GM20431 (cell line): ENCODE data around the gene CRYBA2.

ENCODE experiments used
- in situ Hi-C: fragments of 300-500 bp; cut with MseI, MboI; formaldehyde crosslinking; loops from one replicate; pipeline ENCODE4 v1.15.0; 2020; ENCODE audit warnings: low sequenced_read_pairs; ENCODE audit not compliant: unreplicated experiment

The CRYBA2 gene

DNA sequence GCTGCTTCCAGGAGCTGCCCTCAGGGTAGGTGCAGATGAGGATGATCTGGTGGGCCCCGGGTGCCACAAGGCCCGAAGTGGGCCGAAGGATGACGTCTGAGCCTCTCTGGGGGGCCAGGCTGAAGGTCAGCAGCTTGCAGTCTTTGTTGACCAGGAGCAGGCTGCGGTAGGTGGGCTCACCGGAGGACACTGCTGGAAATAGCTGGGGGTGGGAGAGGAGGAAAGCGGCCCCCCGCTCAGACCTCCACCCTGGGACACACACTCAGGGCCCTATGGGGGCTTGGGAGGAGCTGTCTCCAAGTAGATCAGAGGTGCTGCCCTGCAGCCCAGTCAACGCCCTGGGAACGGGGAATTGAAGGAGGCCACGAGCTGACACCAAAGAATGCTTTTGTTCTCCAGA lies 30.8 kb upstream of the CRYBA2 start:
- in situ Hi-C loops = no loop called here

DNA sequence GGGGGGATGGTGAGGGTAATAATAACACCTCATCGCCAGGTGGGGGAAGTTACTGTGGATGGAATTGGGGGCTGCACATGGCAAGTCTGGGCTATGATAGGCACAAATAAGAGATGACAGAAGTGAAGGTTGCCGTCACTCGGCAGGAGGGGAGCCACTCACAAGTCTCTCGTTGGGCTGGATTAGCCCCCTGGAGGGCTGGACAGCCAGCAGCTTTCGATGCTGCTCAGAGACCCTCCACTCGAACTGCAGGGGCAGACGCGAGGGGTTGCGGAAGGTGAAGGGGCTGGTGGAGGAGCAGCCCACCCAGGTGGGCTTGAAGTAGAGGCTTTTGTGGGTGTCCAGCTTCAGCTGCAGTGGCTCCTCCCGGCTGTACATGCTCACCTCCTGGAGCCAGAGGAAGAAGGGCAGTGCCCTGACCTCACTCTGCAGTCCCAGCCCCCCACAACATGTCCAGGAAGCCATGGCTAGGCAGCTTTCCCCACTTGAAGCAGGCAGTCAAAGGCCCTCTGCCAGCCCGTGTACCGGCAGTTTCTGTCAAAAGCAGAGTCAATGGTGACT lies 29.9 kb upstream of the CRYBA2 start:
- in situ Hi-C loops = no loop called here

DNA sequence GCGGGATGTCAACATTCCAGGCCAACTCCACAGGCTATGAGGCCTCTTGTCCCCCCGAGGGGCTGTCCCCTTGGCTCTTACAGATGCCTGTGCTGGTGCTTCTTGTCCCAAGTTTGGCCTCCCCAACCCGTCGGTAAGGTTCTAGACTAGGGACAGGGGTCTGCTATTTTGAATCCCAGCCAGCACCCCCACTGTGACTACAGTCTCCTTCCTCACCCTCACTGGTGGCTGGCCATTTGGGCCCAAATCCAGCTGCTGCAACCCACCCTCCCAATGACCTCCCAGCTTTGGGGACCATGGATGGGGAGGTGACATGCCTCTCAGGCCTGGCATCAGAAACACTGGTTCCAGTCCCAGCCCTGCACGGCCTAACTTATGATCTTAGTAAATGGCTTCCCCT lies 29.4 kb upstream of the CRYBA2 start:
- in situ Hi-C loops = no loop called here

DNA sequence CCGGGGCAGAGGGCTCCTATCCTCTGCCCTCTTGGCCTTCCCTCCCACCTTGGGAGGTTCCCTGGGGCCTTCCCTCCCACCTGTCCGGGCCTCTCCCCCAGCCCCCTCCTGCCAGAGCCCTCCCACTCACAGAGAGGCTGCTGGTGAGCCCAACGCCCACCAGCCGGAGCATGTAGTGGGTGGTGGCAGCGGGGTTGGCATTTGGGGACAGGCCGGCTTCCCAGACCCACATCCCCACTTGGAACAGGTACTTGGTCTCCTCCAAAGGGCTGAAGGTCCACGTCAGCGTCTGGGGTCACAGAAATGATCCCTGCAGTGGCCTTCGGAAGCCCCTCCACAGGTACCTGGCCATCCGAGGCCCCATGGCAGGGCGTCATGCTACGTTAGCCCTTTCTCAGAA lies 28.8 kb upstream of the CRYBA2 start:
- in situ Hi-C loops = no loop called here

DNA sequence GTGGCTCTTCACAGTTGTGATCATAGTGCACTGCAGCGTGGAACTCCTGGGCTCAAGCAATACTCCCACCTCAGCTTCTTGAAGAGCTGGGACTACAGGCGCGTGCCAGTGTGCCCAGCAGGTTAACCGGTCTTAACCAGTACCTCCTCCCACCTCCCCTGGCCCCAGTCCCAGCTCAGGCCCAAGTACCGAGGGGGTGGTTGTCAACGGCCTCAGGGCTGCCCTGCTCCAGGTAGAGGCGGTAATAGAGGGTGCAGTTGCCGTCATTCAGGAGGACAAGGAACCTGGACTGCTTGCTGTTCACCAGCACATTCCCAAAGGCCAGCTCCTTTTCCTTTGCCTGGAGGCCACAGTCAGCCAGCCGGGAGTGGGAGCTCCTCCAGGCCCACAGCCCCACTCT lies 28.4 kb upstream of the CRYBA2 start:
- in situ Hi-C loops = no loop called here

DNA sequence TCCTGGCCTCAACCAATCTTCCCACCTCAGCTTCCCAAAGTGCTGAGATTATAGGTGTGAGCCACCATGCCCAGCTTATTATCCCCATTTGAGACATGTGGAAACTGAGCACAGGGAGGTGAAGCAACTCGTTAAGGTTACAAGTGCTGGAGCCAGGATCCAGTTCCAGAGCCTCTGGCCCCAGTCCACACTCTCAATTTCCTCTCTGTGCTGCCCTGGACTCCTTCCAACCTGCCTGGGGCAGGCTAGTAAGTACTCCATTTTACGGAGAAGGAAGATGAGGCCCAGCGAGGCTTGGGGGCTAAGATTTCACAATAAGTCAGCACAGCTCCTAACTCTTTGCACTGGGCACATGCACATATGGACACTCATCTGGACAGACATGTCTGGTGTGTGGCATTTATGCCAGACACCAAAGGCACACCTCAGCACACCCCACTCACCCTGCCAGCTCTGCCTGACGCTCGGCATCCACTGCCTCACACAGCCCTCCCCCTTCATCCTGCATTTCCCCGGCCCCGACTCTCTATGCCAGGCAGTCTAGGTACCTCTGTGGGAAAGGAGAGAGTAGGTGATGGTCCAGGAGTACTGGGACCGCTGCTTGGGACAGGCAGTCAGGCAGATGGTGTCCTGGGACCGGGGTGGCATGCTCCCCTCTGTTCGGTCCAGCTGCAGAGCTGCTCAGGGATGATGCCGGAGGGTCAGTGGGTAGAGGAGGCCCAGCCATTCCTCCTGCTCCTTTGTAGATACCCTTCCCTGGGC lies 27.6 kb upstream of the CRYBA2 start:
- in situ Hi-C loops = no loop called here

DNA sequence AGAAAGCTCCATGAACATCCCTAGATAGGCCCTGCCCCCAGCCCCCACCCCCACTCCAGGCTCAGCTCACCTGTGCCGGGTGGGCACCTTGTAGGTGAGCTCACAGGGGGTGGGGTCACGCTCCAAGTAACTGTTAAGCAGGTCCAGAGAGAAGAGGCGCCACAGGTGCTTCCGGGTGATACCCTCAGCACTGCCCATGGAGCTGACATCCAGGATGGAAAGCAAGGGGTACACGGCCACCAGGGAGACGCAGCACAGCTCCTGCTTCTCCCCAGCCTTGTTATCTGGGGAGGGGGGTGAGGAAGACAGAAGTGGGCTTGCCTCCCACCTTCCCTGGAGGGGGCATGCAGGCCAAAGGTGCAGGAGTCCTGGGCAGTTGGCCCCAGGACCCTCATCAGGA lies 26.2 kb upstream of the CRYBA2 start:
- in situ Hi-C loops = no loop called here

DNA sequence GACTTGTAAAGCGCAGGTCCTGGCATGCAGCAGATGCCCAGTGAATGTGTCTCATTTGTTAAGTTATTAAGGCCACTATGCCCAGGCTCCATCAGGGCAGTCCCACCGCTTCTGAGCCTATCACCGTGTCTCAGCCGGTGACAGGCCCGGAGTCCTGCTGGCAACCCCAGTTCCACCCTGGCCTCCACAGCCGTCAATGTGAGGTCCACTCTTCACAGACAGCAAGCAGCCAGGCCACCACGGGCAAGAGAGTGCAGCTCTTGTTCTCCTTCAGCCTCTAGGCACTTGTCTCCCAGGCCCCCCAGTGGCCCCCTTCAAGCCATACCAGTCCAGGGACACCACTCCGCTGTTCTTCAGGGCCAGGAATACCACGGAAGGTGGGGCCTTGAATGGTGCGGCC lies 25.5 kb upstream of the CRYBA2 start:
- in situ Hi-C loops = no loop called here

DNA sequence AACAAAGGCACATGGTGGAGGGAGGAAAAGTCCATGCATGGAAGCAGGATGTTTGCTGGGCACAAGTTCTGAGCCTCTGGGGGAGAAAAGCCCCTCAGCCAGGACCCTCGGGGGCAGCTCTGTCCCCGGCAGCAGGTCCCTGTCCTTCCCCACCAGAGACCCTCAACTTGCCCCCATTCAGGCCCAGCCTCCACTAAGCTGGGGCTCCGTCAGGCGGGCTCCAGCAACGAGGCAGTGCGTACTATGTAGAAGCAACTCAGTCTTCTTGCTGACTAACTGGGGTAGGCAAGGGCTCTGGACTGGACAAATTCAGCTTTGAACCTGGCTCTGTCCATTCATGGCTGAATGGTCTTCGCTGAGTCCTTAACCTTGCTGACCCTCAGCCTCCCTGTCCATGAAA lies 25.1 kb upstream of the CRYBA2 start:
- in situ Hi-C loops = no loop called here

DNA sequence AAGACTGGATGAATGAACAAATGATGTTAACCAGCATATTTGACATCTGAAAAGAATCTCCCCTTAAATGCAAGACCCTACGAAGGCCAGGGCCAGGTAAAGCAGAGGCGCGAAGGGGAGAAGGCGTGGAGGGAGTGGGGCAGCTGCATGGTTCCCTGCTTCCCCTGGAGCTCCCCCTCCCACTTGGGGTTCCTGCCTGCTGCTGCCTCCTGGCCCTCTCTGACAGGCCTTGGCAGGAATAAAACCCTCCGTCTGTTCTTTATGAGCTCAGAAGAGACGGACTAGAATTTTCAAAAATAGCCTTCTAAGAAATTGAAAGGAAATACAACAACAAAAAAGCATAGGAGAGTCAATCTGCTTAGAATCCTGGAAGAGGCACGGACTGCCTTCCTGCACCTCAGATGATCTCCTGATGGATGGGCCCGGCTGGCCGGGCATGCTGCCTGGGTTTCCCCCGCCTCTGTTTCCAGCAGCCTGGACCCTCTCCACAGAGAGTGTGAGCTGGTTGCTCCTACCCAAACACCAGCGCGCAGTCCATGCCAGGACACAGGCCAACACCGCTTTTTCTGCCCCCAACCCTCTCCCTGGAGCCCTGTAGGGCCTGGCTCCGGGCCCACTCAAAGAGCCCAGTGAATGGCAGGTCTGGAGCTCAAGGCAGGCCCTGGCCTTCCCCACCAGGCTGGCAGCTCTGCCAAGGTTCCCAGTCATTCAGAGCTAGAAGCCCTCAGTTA lies 24.1 kb upstream of the CRYBA2 start:
- in situ Hi-C loops = no loop called here

DNA sequence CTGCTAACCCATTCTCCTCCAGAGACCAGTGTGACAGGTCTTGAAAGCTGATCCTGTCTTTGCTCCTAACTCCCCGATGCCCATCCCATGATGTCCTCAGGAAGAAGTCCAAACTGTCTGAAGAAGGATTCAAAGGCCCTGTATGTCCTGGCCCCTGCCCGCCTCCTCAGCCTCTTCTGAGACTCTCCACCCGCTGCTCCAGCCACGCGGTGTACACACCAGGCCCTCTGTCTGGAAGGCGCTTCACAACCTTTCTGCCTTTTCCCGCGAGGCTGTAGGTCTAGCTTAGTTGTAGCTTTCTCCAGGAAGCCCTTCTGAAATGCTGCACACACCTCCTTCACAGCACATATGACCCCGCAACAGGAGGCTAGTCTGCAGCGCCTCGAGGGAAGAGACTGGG lies 23.5 kb upstream of the CRYBA2 start:
- in situ Hi-C loops = no loop called here

DNA sequence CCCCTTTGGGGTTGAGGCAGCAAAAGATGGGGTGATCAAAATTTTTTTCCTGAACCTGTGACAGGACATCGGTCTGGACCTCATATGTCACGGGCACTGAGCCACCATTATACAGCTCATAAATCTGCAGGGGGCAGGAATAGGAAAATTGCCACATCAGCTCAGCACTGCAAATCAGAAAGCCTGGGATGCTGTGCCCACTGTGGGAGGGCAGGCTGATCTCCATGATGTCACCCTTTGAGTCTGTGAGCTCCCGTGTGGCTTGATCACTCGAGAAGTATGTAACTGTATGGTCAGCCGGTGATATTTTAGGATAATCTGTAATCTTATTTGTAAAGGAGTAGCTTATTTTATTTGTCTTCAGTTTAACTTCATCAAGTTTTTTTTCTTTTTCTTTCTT lies 17.7 kb upstream of the CRYBA2 start:
- in situ Hi-C loops = no loop called here

DNA sequence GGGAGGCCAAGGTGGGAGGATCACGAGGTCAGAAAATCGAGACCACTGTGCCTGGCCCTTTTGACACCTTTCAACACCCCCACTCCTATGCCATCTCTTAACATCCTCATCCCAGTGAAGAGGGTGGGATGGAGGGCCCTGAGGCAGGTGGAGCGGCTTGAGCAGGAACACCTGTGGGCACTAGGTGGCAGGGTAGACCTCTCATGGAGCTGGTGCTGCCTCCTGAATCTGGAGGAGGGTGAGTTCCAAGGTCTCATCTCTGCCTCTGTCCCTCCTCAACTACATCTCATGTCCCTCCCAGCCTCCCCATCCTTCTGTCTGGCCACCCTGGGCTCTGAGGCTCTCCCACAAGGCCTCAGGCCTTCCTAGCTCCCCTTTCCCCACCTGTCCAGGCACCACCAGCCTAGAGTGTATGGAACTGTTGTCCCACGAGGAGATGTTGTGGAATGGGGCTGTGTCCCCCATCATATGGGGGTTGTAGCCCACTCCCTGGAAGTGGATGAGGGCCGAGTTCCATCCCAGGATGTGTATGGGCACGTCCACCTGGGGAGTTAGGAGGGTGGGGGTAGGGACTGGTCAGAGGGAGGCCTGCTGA lies 17.0 kb upstream of the CRYBA2 start:
- in situ Hi-C loops = no loop called here

DNA sequence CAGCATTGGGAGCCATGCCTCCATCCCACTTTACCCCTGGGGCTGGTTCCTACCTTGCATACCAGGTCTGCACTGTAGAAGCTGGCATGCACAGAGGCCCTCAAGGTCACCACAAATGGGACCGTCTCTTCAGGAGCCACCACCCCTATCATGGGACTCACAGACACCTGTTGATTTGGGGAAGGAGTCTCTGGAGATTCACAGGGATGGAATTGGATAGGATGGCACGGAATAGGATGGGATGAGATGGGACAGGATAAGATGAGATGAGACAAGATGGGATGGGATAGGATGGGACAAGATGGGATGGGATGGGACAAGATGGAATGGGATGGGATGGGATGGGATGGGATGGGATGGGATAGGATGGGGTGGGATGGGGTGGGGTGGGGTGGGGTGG lies 16.1 kb upstream of the CRYBA2 start:
- in situ Hi-C loops = no loop called here

DNA sequence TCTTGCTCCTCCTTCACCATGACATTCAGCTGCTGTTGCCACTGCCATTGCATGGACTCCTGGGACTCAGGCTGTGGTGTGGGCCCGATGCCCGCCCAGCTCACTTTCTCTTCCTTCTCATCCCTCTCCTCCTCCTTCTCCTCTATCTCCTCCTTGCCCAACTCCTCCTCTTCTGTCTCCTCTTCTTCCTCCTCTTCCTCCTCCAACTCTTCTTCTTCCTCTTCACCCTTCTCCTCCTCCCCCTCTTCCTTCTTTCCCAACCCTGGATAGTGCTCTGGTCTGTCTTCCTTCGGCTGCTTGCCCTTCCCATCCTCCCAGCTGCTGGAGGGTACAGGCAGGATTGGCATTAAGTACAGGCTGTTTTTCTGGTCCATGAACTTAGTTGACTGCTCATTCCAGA lies 10.8 kb upstream of the CRYBA2 start:
- in situ Hi-C loops = no loop called here

DNA sequence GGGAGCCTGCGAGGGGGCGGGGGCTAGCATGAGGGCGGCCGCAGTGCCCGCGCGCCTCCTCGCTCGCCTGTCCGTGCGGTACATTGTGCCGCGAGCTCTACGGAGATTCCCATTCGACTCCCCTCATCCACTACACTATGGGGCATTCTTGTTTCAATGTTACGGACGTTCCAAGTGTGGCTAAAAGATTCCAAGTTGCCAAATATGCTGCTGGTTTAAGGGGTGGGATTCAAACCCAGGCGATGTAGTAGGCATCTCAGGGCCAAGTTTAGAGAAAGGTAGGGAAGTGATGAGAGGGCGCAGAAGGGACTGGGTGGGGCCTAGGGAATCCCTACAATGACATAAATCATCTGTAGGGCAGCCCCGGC lies 10.0 kb upstream of the CRYBA2 start:
- in situ Hi-C loops = no loop called here

DNA sequence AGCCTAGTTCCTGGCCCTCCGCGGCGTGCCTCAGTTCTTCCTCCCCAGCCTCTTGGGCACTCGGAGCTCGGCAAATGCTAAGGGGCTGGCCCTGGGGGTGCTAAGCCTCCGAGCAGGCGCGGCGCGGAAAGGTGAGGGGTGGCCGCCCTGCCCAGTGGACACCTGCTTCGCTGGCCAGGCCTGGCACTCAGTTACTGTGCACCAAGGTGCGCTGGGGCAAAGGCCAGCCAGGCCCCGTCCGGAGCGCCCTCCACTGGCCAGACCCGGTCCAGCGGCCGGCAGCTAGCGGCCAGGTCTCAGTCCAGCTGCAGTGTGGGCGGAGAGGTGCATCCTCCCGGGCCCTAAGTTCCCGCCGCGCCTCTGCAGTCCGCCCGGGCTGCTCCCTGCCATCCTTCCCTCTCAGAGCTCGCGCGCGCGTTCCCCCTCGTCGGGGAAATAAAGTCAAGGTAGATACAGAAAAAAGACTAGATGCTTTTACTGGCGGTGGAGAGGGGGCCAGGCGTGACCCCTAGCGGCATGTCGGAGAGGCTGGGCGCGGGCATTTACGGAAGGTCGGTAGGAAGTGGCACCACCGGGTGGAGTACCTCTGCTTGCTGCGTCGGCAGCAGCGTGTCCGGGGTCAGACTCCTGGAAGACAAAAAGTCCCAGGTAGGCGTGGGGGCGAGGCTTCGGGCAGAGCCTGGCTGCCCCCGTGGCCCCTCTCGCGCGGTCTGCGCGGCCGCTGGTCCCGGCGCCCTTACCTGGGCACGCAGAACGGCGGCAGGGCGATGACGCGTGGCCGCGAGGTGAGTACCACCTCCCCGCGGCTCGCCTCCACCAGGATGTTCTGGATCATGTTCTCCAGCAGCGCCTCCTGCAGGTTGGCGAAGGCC lies 9.4 kb upstream of the CRYBA2 start:
- in situ Hi-C loops = no loop called here

DNA sequence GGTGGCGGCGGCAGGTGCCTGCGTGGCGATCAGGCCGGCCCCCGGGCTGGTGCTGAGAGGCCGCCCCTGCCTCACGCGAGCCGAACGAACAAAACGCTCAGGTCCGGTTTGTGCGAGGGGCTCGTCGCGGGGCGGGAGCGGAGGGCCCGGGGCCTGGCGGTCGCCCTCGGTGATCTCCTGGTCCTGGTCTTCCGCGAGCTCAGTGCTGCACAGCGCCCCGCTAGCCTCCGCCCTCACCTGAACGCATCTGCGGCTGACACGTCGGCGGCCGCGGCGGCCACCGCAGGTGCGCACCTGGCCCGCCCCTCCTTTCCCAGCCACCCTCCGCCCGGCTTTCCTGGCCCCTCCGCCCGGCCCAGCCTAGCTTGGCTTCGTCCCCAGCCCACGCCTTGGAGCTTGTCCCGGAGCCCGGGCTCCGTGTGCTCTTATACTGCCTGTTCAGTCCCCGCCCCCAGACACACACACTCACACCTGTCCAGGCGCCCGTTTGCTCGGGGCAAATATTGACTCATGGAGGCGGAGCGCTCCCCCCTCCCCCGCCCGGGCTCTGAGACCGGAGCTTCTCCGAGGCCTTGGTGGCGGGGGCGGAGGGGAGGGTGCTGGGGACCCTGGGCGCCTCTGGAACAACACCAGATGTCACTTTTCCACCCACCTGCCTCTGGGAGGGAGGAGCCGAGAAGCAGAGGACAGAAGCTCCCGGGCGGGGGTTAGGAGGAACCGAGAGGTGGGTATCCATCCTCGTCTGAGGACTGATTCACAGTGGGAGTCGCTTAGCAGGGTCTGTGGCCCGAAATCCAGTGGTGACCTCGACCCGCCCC lies 8.6 kb upstream of the CRYBA2 start:
- in situ Hi-C loops = no loop called here

DNA sequence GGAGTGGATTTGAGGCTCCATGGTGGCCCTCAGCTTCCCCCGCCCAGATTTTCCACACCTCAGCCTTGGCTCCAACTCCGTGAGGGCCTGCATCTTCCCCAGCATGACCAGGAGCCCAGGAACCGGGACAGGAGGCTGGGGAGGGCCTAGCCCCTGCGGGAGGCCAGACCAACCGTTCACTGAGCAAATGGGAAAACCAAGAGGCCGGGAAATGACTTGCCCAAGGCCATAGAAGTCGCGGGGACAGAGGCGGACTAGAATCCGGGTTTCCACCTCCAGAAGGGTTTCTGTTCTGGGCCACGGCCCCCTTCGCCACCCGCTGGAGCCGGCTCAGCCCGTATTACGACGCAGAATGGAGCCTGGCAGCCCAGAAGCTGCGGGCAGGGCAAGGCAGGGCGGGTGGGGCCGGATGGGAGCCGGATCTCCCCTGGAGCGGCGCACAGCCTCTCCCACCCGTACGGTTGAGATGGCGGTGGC lies 7.9 kb upstream of the CRYBA2 start:
- in situ Hi-C loops = no loop called here
